Posterior vena cava (tissue), 2 donors: ENCODE results near the gene POLR2L. TPM values are rescaled to one million over a fixed set of nuclear protein-coding genes. Genes with fewer than 3 reads are reported as not detected.

Source experiments
- DNase-seq: peaks from one replicate; pipeline ENCODE4 v3.0.0-alpha.2; 2020; ENCODE audit warnings: low spot score
- intact Hi-C, 2 donors: fragments of 100-400 bp; cut with DNase I; formaldehyde crosslinking; loops; one replicate each; pipeline versions ENCODE4 v1.14.1 to v1.14.2; 2022 to 2023
- total RNA-seq, 2 donors: library from RNA; stranded (reverse); fragmentation: NEBNext Ultra II Directional; extraction: Animal tissue kit (Norgen Biotek cat#: 25700); gene quantifications; one replicate each; pipeline ENCODE4 v1.2.1, GENCODE V29; 2021
- donor health status: DM: yes; HTN: yes; CAD: no.
- donor health status: DM: yes; HTN: yes; CAD: no.

Gene POLR2L
- total RNA-seq, 2 donors from 2014 or later: 63.9 to 91.4 TPM

- intact Hi-C loops: loop anchor here in 1 of 2 donors (10.0 kb wide), 1 partner anchor 64 kb away; the partner anchor contains the start of gene TALDO1
- DNase-seq: peak; percentile 95
Observed at GRCh38 chr11:808427-809286, 33.7 kb downstream of the POLR2L start.

DNA sequence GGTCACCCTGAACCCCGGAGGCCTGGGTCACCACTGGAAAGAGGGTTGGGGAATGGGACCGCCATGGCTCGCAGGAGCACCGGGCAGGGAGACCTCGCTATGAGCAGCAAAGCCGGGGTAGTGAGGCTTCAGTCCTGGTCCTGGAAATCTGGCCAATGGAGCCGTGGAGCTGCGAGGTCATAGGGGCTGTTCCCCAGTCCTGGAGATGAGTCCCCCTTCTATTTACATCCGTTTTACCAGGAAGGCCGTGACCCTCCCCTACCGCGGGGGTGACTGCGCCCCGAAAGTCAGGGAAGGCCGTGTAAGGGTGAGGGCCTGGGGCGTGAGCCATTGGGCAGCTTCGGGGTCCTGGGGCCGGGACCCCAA, 37.7 kb downstream of the POLR2L start:
- no peak for DNase-seq
- intact Hi-C loops: loop anchor here in 1 of 2 donors (10.0 kb wide), 1 partner anchor 60 kb away; the partner anchor contains the start of gene TALDO1

- intact Hi-C loops: loop anchor here in 1 of 2 donors (10.0 kb wide), 1 partner anchor 59 kb away; the partner anchor contains the start of gene TALDO1
- DNase-seq: peak; percentile 82
Observed at GRCh38 chr11:803770-804598, 38.3 kb downstream of the POLR2L start.

DNA sequence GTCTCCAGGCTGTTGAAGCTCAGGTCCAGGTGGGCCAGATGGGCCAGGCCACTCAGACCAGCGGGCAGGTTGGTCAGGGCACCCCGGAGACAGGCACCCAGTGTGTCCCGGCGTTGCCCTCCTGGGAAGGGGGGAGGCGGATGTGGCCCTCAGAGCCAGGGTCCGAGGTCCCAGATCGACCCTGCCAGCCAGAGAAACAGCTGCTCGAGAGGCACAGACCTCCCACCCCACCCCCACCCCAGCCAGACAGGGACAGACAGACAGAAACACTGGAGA, 38.9 kb downstream of the POLR2L start:
- intact Hi-C loops: loop anchor here in 1 of 2 donors (10.0 kb wide), 1 partner anchor 59 kb away; the partner anchor contains the start of gene TALDO1
- DNase-seq: peak; percentile 80

DNA sequence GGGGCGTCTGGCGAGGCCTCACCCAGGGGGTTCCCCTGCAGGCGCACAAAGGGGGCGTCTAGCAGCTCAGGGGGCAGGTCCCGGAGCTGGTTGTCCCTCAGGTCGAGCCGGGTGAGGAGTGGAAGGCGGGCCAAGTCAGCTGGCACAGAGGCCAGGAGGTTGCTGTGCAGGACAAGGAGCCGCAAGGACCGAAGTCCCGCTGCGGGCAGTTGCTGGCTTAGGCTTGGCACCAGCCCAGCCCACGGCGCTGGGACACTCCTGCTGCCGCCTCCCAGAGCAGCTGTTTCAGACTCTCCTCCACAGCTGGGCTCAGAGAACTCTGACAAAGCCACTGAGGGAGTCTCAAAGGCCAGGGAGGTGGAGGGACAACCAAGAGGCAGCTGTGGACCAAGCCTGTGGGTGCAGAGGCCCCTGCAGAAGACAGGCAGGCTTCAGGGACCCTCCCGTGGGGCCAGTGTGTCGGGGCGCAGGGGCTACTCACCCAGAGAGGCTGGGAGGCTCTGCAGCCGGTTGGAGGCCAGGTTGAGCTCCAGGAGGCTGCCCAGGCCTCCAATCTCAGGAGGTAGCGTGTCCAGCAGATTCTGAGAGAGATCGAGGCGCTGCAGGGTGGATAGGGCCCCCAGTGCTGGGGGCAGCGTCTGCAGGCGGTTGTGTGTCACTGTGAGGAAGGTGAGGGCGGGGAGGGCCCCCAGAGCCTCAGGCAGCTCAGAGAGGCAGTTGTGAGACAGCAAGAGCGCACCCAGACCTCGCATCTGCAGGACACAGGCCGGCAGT, 39.4 kb downstream of the POLR2L start:
- intact Hi-C loops: loop anchor here in 1 of 2 donors (10.0 kb wide), 1 partner anchor 58 kb away; the partner anchor contains the start of gene TALDO1
- no peak for DNase-seq

DNA sequence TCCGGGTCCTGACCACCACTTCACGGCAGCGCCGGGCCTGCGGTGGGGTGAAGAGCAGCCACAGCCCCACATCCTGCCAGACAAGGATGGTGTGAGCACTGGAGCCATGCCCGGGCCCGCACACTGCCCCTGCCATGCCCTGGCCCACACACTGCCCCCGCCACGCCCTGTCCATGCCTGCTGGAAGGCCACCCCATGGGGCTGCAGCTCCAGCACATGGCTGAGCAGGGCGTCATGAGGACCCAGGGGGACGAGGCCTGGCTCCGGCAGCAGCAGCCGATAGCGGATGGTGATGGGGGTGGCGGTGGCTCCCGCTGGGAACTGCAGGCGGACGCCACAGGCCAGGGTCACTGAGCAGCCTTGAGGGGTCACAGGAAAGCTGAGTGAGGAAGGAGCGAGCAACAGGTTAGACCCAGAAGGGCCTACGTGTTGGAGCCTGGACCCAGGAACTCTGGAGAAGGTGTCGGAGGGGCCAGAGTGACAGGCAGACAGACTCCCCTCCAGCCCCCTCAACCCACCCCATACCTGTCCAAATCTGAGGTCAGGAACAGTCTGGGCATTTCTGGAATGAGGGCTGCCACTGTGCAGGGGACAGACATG, 40.2 kb downstream of the POLR2L start:
- no peak for DNase-seq
- intact Hi-C loops: loop anchor here in 1 of 2 donors (10.0 kb wide), 1 partner anchor 57 kb away; the partner anchor contains the start of gene TALDO1

- DNase-seq: no peak
- intact Hi-C loops: loop anchor here in 1 of 2 donors (10.0 kb wide), 1 partner anchor 56 kb away; the partner anchor contains the start of gene TALDO1
Observed at GRCh38 chr11:801097-801780, 41.1 kb downstream of the POLR2L start.

- intact Hi-C loops: loop anchor here in 1 of 2 donors (10.0 kb wide), 1 partner anchor 56 kb away; the partner anchor contains the start of gene TALDO1
- DNase-seq: no peak
Observed at GRCh38 chr11:800473-800872, 41.9 kb downstream of the POLR2L start.

DNA sequence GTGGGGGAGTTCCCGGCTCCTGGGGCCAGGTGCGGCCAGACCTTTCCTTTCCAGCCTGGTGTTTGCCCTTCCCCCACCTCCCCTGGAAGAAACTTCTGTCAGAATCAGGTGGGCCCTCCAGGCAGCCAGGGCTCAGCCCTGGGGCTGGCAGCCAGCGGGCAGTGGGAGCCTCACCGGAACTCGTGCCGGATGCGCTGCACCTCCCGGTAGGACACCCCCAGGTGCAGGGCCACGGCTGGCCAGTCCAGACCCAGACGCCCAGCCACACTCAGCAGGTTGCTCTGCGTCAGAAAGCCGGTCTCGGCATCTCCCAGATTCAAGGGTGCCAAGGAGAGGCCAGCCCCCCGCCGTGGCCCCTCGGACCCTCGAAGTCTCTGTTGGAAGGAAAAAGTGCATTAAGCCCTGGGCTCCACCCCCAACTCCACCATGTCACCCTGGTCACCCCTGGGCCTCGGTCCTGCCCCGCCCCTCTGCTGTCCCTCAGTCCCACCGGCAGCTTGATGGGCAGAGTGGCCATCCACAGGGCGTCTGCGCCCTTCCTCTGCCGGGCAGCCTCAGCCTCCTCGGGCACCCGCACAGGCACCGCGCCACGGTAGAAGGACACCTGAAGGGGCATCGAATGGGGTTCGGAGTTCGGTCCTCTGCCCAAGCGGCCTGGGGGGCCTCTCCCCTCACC, 42.5 kb downstream of the POLR2L start:
- intact Hi-C loops: loop anchor here (10.0 kb wide), 2 partner anchors 55 to 135 kb away; partner anchors contain the start of gene TALDO1 (in 1 of the 2)
- no peak for DNase-seq

GRCh38 chr11:798093-798713, 44.1 kb downstream of the POLR2L start, which contains the start of gene SLC25A22:
Gene SLC25A22, minus strand, starts transcription at chr11:798281. Its CDS starts 3,275 bp downstream, at chr11:795006.
- intact Hi-C loops: loop anchor here in 1 of 2 donors (10.0 kb wide), 1 partner anchor 133 kb away; no protein-coding TSS in a partner anchor
- peak; percentile 92 for DNase-seq

DNA sequence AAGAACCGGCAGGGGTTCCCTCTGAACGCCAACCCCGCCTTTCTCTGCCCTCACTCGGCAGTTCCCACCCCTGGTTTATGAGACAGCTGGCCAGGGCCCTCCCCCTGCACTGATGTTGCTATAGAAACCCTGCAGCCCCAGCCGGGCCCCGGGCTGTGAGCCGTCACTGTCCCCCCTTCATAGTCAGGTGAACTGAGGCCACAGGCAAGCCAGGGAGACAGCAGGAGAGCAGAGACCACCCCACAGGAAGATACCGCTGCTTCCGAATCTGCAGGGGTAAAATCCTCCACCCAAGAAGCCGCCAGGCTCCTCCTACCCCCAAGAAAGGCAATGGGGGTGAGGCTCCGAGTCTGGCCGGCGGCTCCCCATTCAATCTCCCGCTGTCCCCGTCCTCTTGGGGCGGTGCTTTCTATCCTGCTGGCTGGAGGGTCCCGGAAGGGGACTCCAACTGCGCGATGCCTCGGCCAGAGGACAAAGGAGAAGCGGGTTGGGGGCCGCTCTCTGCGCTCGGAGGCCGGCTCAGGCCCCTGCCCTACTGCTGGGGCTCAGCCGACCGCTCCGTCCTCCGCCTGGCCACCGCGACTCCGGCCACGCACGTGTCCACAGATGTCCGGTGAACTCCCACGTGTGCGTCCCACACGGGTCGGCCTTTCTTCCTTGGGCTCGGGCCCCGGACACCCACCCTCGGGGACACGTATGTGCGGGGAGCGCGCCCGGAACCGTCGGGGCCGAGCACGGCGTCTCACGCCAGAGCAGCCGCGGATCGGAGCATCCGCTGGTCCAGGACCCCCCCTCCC, 44.8 kb downstream of the POLR2L start:
- intact Hi-C loops: loop anchor here in 1 of 2 donors (10.0 kb wide), 1 partner anchor 133 kb away; no protein-coding TSS in a partner anchor
- DNase-seq: peak; percentile 90

DNA sequence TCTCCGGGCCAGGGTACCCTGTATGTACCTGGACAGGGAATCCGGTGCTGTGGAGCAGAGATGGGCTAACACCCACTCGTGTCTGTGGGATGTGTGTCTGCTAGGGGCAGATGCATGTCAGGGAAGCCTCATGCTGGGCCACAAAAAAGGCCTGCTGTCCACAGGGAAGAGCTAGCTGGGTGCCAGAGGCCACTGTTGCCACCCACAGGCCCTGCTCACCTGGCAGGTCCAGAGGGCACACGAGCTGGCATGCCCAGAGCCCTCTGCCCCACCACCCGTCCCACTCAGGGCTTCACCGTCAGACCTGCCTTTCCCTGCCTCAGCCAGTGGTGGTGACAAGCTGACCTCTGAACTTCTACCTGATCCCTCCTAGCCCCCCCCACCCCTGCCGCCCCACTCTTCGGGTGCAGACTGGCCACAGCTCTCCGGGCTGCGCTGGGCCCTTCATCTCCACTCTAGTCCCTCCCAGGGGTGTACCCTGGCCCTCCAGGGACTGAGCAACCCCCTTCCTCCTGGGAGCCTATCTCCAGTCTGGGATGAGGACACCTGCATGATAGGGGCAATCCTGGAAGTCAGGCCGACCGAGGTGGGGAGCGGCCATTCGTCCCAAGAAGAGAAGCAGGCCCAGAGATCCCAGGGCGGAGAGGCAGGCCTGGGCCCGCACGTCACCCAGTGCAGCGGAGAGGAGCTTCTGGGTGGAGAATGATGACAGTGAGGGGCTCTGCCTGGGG, 45.6 kb downstream of the POLR2L start:
- intact Hi-C loops: loop anchor here in 1 of 2 donors (10.0 kb wide), 1 partner anchor 132 kb away; no protein-coding TSS in a partner anchor
- no peak for DNase-seq

DNA sequence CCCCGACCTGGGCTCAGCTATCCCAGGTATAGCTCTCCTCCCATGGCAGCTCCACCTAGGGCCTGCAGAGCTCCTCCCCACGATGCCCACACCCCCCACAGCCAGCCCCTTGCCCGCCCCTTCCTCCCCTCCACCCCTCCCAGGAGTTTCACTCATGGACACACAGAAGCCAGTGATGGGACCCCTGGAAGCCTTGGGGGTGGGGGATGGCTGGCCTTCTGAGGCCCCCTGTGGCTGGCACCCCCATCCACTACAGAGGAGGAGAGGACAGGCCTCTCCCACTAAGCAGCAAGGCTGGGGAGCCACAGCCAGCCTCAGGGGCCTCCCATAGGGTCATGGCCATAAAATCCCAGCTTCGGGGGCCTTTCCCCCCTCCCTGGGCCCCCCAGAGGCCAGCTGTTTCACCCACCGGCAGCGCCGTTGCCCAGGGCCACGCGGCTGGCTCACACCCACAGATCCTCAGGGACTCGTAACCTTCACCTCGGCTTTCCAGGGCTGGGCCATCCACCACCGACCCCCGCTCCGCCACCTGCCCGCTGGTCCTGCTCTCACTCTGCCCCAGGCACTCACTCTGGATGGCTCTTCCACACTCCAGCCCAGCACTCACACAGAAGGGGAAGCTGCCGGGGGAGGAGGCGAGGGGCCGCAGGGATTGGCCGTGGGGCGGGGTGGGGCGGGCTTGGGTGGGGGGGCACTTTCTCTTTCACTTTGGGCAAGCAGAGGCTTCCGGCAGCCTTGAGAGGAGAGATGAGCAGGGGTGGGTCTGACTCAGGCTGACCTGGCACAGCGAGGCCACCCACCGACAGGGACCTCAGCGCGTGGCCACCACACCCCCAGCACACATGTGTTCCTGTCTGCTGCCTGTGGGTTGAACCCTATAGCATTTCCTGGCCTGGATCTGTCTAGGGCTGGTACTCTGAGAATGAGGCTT, 46.4 kb downstream of the POLR2L start:
- peak; percentile 93 for DNase-seq
- intact Hi-C loops: loop anchor here in 1 of 2 donors (10.0 kb wide), 1 partner anchor 131 kb away; no protein-coding TSS in a partner anchor
